Stomach smooth muscle (tissue), 2 donors: ENCODE results near the gene AKR1B1.

Source experiments
- H3K27ac ChIP-seq: one replicate; pipeline ENCODE4 v1.7.0; 2013; ENCODE audit warnings: mild to moderate bottlenecking, low read length, inconsistent platforms
- H3K27me3 ChIP-seq, 2 donors: one replicate each; pipeline ENCODE4 v1.7.0; 2013; ENCODE audit warnings: low read length in 2 of 2; ENCODE audit not compliant: insufficient read depth in 2 of 2, control insufficient read depth in 1 of 2
- H3K36me3 ChIP-seq, 2 donors: one replicate each; pipeline ENCODE4 v1.7.0; 2013; ENCODE audit warnings: low read length in 2 of 2; ENCODE audit not compliant: control insufficient read depth in 2 of 2, insufficient read depth in 2 of 2
- H3K4me1 ChIP-seq: one replicate; pipeline ENCODE4 v1.7.0; 2013; ENCODE audit warnings: low read length; ENCODE audit not compliant: control insufficient read depth, insufficient read depth
- H3K4me3 ChIP-seq, 2 donors: one replicate each; pipeline ENCODE4 v1.7.0; 2013; ENCODE audit warnings: low read length in 2 of 2
- H3K9ac ChIP-seq, 2 donors: one replicate each; pipeline ENCODE4 v1.7.0; 2013; ENCODE audit warnings: low read length in 2 of 2, mild to moderate bottlenecking in 1 of 2
- H3K9me3 ChIP-seq, 2 donors: one replicate each; pipeline ENCODE4 v1.7.0; 2013; ENCODE audit warnings: low read length in 2 of 2; ENCODE audit not compliant: control insufficient read depth in 2 of 2
- donor health status: healthy.
- donor health status: Pancreatic carcinoma.

The AKR1B1 gene

DNA sequence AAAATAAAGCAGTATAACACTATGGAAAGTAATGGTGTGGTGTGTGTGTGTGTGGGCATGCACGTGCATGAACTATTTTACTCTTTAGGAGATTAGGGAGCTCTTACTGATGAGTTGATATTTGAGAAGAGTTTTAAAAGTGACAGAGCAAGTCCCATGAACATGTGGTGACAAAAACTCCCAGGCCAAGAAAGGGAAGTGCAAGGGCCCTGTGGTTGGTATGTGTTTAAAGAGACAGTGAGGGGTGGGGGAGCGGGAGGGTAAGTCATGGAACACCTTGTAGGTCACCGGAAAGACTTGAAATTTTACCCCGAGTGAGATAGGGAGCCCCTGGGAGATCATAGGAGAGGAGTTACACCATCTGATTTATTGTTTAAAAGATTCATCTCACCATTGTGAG, 63.3 kb downstream of the AKR1B1 start:
- Histone ChIP-seq H3K9ac (no peak overlapping the region), H3K36me3 (no peaks in the 10 kb centered on the region), H3K4me1 (no peaks in the 10 kb centered on the region), H3K9me3 (no peaks in the 10 kb centered on the region), H3K4me3 (no peak overlapping the region), H3K27ac (no peak overlapping the region), H3K27me3 (no peaks in the 10 kb centered on the region)

DNA sequence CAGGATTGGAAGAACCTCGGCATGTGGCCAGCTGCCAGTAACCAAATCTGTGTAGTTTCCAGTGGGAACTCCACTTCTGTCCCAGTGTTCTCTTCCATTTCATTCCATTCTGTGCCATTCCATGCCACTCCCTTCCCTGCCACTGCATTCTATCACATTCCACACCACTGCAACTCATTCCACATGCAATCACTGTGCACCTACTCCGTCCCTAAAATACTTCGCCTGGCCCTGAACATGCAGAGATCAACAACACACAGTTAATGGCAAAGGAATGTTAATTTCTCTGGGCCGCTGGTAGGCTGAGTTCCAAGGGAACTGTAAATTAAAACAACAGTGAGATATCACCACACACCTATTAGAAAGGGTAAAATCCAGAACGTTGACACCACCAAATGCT, 64.8 kb downstream of the AKR1B1 start:
- no peak overlapping the region for H3K27ac ChIP-seq
- H3K9me3 ChIP-seq: no peaks in the 10 kb centered on the region
- no peak overlapping the region for H3K4me3 ChIP-seq
- H3K4me1 ChIP-seq: no peaks in the 10 kb centered on the region
- H3K36me3 ChIP-seq: no peaks in the 10 kb centered on the region
- H3K9ac ChIP-seq: no peak overlapping the region
- H3K27me3 ChIP-seq: no peaks in the 10 kb centered on the region
